Jurkat, Clone E6-1 (cell line): ENCODE data around the gene MINK1.
"Not testable (repeated sequence)": the region's sequence is repeated elsewhere in the genome, so short reads cannot be mapped to it uniquely, and the experiment has no call there.

Source experiments
- DNase-seq: peaks from one replicate; pipeline ENCODE4 v3.0.0-alpha.2; 2011; ENCODE audit warnings: low read depth, low spot score
- H3K4me3 ChIP-seq: 2 replicates; pipeline ENCODE4 v1.5.1; 2011; ENCODE audit warnings: mild to moderate bottlenecking, low read length, control low read depth, moderate library complexity

The MINK1 gene

DNA sequence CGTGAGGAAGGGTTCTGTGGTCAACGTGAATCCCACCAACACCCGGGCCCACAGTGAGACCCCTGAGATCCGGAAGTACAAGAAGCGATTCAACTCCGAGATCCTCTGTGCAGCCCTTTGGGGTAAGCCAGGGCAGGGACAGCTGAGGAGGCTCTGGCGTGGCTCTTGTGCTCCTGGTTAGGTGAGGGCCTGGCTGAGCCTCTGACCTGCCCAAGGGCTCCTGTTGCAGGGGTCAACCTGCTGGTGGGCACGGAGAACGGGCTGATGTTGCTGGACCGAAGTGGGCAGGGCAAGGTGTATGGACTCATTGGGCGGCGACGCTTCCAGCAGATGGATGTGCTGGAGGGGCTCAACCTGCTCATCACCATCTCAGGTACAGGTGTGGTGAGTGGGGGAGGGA is 62.0 kb downstream of the MINK1 start:
- H3K4me3 ChIP-seq, result no peak overlapping the region
- no peak for DNase-seq

GRCh38 chr17:4895657-4896331 is 62.7 kb downstream of the MINK1 start:
- DNase-seq, result no peak
- no peak overlapping the region for H3K4me3 ChIP-seq

DNA sequence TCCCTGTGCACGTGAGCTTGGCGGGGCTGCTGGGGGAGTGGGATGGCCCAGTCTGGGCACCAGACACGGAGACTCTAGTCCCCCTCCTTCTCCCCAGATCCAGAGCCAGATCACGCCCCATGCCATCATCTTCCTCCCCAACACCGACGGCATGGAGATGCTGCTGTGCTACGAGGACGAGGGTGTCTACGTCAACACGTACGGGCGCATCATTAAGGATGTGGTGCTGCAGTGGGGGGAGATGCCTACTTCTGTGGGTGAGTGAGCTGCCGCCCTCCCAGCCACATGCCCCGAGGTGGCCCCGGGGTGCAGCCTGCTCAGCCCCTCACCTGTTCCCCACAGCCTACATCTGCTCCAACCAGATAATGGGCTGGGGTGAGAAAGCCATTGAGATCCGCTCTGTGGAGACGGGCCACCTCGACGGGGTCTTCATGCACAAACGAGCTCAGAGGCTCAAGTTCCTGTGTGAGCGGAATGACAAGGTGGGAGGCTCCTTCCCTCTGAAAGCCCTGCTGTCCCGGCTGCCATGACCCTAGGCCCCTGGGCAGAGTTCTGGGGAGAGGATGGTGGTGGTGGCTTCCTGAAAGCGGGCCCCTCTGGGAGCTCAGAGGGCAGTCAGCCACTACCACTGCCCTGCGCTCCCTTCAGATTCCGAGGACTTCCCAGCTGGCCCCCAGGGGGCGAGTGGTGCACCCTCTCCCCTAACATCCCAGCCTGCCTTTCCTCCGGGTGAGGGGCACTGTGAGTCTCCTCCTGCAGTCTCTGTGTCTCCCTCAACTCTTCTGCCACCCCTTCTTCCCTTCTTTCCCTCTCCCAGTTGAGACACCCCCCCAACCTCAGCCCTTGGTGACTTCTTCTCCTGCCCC is 63.4 kb downstream of the MINK1 start:
- H3K4me3 ChIP-seq, result no peak overlapping the region
- DNase-seq, result no peak

- no peak overlapping the region for H3K4me3 ChIP-seq
- DNase-seq, result no peak
Measured at GRCh38 chr17:4897198-4897687, 64.1 kb downstream of the MINK1 start.

- DNase-seq, result no peak
- H3K4me3 ChIP-seq, result no peak overlapping the region
Measured at GRCh38 chr17:4897785-4898184, 64.6 kb downstream of the MINK1 start.

DNA sequence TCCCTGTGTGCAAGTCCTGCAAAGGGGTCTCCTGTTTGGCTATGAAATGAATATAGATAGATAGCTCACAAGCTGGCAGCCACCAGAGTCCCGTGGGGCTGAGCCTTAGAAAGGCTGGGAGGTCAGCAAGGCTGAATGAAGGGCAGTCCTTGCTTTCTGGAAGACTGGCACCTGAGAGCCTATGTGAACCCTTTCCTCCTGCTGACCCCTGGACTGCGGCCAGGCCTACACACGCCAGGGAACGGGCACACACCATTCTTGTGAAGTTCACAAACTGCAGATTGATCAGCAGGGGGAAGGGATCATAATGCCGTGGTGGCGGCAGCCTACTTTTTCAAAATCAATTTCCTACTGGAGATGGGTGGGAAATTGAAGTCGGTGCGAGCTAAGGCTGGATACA is 65.2 kb downstream of the MINK1 start:
- DNase-seq, result no peak
- H3K4me3 ChIP-seq, result no peak overlapping the region

DNA sequence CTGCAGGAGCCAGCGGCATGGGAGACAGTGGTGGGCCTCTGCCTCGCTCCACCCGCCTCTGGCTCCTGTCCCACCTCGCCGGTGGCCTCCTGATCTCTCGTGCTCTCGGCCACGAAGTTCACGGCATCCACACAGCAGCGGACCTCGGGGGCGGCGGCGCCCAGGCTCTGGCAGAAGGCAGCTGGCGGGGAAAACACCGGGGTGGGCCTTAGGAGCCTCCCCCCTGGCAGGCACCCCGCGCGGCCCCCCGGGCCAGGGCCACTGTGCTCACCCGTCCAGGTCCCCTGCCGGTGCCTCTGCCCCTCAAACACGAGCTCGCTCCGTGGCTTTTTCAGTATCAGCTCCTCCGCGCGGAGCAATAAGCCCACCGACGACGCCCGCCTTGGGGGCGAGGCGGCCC is 65.8 kb downstream of the MINK1 start:
- DNase-seq, result no peak
- no peak overlapping the region for H3K4me3 ChIP-seq

- DNase-seq, result no peak
- no peak within 1 kb of the TSS for H3K4me3 ChIP-seq
Measured at GRCh38 chr17:4899341-4900230, 66.4 kb downstream of the MINK1 start, which contains the start of gene C17orf107. C17orf107 (plus strand) TSS chr17:4899536; CDS start chr17:4899763, 227 bp downstream.

GRCh38 chr17:4900231-4901107 is 67.3 kb downstream of the MINK1 start:
- no peak for DNase-seq
- H3K4me3 ChIP-seq, result no peak overlapping the region

DNA sequence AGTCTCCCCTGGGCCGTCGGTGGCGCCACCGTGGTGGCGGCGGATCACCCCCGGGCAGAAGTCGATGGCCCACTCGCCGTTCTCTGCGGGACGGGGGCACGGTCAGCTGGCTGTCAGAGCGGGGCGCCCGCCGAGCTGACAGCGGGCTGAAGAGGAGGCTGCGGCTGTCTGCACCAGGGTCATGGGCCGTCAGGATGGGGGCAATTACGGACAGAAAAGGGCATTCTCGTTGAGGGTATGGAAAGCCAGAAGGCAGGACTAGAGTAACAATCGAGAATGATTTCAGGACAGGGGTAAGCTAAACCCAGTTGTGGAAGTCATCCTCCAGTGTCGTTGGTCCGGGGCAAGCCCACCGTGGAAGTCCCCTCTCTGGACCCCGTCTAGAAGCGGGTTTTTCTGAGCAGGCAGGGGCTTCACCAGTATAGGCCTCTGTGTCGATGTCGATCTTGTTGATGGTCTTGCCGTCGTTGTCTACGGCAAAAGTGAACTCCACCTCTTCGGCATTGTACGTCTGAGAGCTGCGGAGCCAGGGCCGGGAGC is 68.0 kb downstream of the MINK1 start:
- no peak overlapping the region for H3K4me3 ChIP-seq
- DNase-seq, result no peak

- no peak overlapping the region for H3K4me3 ChIP-seq
- no peak for DNase-seq
Measured at GRCh38 chr17:4901648-4902344, 68.7 kb downstream of the MINK1 start.

GRCh38 chr17:4902540-4902939 is 69.4 kb downstream of the MINK1 start:
- no peak for DNase-seq
- H3K4me3 ChIP-seq, result no peak overlapping the region

DNA sequence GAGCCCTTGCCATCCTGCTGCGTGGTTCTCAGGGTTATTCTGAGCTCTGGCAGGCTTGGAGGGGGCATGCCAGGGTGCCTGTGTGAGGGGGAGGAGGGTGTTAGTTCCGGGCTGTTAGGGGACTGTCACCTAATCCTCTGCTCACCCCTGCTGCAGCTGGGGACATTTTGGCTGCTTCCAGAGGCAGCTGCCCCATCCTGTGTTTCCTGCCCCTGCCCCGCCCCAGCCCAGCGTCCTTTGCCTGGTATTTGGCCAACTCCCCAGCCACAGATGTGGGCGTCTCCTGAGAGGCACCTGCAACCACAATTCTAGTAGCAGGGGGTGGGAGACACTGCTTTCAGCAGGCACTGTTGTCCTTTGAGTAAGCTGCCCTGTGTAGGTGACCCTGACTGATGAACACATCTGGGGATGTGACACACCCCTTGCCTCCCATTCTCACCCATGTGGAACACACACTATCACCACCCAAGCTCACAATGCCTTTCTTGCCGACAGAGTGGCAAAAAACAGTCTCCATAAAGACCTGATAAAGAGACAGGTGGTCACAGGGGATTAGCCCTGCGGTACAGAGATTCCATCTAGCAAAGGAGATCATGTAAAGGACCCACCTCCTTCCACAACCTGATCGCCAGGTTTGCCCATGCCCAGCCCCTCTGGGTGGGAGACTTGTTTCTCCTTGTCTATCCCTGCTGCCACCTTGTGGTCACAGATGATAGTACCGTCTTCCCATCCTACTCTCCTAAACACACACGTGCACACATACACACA is 70.1 kb downstream of the MINK1 start, which contains the start of gene CHRNE:
Gene CHRNE (minus strand): TSS at position 48 of the 768 bp plus-strand sequence. CDS start 35 bp downstream, at position 13.
- DNase-seq, result peak; percentile 86
- H3K4me3 ChIP-seq, result peak within 1 kb of the TSS; percentile 24

- not testable (repeated sequence) for H3K4me3 ChIP-seq, DNase-seq
Measured at GRCh38 chr17:4906642-4907041, 73.5 kb downstream of the MINK1 start.

- DNase-seq, result peak; percentile 24
- H3K4me3 ChIP-seq, result no peak overlapping the region
Measured at GRCh38 chr17:4908301-4908700, 75.2 kb downstream of the MINK1 start.

DNA sequence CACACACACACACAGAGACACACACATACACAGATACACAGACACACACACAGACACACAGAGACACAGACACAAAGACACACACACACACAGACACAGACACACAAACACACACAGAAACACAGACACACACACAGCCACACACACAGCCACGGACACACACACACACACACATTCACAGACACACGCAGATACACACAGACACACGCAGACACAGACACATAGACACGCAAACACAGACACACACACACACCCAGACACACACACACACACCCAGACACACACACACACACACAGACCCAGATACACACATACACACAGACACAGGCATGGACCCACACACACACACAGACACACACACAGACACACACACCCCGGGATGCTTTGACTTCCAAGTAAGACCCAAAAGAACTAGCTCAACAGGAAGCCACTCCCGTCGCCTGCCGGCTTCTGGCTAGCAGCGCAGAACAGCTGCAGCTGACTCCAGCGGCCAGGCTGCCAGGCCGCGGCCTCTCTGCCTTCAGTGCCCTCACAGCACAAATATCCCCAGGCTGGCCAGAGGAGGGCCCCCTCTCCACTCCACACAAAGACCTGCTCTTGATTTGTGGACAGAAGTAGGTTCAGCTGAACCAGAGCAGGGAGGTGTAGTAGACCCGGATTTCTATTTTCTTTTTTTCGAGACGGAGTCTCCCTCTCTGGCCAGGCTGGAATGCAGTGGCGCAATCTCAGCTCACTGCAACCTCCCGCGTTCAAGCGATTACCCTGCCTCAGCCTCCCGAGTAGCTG is 75.8 kb downstream of the MINK1 start:
- peak; percentile 36 for DNase-seq
- no peak overlapping the region for H3K4me3 ChIP-seq
